OCI-LY3 (cell line): ENCODE results near the gene UBAC1.
"Not testable (repeated sequence)": the region's sequence is repeated elsewhere in the genome, so short reads cannot be mapped to it uniquely, and the experiment has no call there.

Experiments used
- H2AFZ ChIP-seq: fragments of 200-600, 300-600 bp; shearing (Covaris generic); 2 replicates; pipeline ENCODE4 v1.6.0; 2014; ENCODE audit warnings: antibody characterized with exemption, low read depth, low read length
- H3K27ac ChIP-seq: fragments of 200-600, 300-600 bp; sonication (generic); 2 replicates; pipeline ENCODE4 v1.5.1; 2014; ENCODE audit warnings: mild to moderate bottlenecking, low read length, moderate library complexity, mixed read lengths
- H3K27me3 ChIP-seq: fragments of 200-600, 300-600 bp; sonication (generic); 2 replicates; pipeline ENCODE4 v1.6.1; 2014; ENCODE audit warnings: low read depth, low read length, mixed read lengths
- H3K36me3 ChIP-seq: fragments of 200-600, 300-600 bp; sonication (generic); replicated peaks from 2 replicates; pipeline ENCODE3; 2014; ENCODE audit warnings: low read depth, low read length, mixed read lengths
- H3K4me1 ChIP-seq: fragments of 300-600, 200-600 bp; sonication (generic); 2 replicates; pipeline ENCODE4 v1.6.1; 2014; ENCODE audit warnings: low read length, mixed read lengths
- H3K4me2 ChIP-seq: fragments of 200-600, 300-600 bp; sonication (generic); 2 replicates; pipeline ENCODE4 v1.6.1; 2014; ENCODE audit warnings: low read length, mixed read lengths
- H3K4me3 ChIP-seq: fragments of 300-600, 200-600 bp; sonication (generic); 2 replicates; pipeline ENCODE4 v1.5.1; 2014; ENCODE audit warnings: antibody characterized with exemption, mild to moderate bottlenecking, low read length, moderate library complexity
- H3K79me2 ChIP-seq: fragments of 300-600, 200-600 bp; shearing (Covaris generic); 2 replicates; pipeline ENCODE4 v1.6.1; 2014; ENCODE audit warnings: mild to moderate bottlenecking, low read length, mixed read lengths
- H3K9ac ChIP-seq: fragments of 300-600, 200-600 bp; shearing (Covaris generic); 2 replicates; pipeline ENCODE4 v1.6.0; 2014; ENCODE audit warnings: mild to moderate bottlenecking, low read length, moderate library complexity
- H3K9me3 ChIP-seq: fragments of 200-600, 300-600 bp; shearing (Covaris generic); 2 replicates; pipeline ENCODE4 v1.6.1; 2014; ENCODE audit warnings: low read length, mixed read lengths; ENCODE audit not compliant: insufficient read depth
- H4K20me1 ChIP-seq: fragments of 200-600, 300-600 bp; sonication (generic); 2 replicates; pipeline ENCODE4 v1.6.1; 2016; ENCODE audit warnings: low read length, mixed read lengths; ENCODE audit not compliant: insufficient read depth
- CTCF ChIP-seq: fragments of 200-600, 300-600 bp; sonication (generic); IDR thresholded peaks from 2 replicates; pipeline ENCODE4 v1.5.1; 2014; ENCODE audit warnings: antibody characterized with exemption, low read length, low read depth
- EZH2phosphoT487 ChIP-seq: fragments of 200-600 bp; shearing (Covaris generic); IDR thresholded peaks from 2 replicates; pipeline ENCODE4 v1.6.1; 2018; ENCODE audit warnings: antibody characterized with exemption, mixed run types, low read depth

UBAC1 gene

GRCh38 chr9:135896626-135897025 lies 64.5 kb downstream of the UBAC1 start:
- H2AFZ ChIP-seq: no peak overlapping the region
- no peak overlapping the region for H3K27ac ChIP-seq
- no peak overlapping the region for H3K9ac ChIP-seq
- no peaks in the 10 kb centered on the region for H3K4me1 ChIP-seq
- no peak overlapping the region for H3K4me2 ChIP-seq
- TF ChIP-seq CTCF (no peak), EZH2phosphoT487 (no peak)
- peaks cover 7% of the 10 kb centered on the region; the same call in 1 of the 2 replicates for H4K20me1 ChIP-seq
- H3K9me3 ChIP-seq: no peaks in the 10 kb centered on the region
- peaks cover 57% of the 10 kb centered on the region for H3K79me2 ChIP-seq
- H3K27me3 ChIP-seq: no peaks in the 10 kb centered on the region
- H3K4me3 ChIP-seq: no peak overlapping the region
- H3K36me3 ChIP-seq: no peaks in the 10 kb centered on the region

- no peak overlapping the region for H3K27ac ChIP-seq
- H2AFZ ChIP-seq: no peak overlapping the region
- H4K20me1 ChIP-seq: peaks cover 7% of the 10 kb centered on the region; the same call in 1 of the 2 replicates
- H3K79me2 ChIP-seq: peaks cover 57% of the 10 kb centered on the region
- no peak overlapping the region for H3K4me3 ChIP-seq
- TF ChIP-seq EZH2phosphoT487 (no peak), CTCF (no peak)
- H3K27me3 ChIP-seq: no peaks in the 10 kb centered on the region
- no peaks in the 10 kb centered on the region for H3K9me3 ChIP-seq
- no peak overlapping the region for H3K4me2 ChIP-seq
- H3K36me3 ChIP-seq: no peaks in the 10 kb centered on the region
- no peak overlapping the region for H3K9ac ChIP-seq
- H3K4me1 ChIP-seq: no peaks in the 10 kb centered on the region
These were observed 65.0 kb downstream of the UBAC1 start for GRCh38 chr9:135896205-135896604.

DNA sequence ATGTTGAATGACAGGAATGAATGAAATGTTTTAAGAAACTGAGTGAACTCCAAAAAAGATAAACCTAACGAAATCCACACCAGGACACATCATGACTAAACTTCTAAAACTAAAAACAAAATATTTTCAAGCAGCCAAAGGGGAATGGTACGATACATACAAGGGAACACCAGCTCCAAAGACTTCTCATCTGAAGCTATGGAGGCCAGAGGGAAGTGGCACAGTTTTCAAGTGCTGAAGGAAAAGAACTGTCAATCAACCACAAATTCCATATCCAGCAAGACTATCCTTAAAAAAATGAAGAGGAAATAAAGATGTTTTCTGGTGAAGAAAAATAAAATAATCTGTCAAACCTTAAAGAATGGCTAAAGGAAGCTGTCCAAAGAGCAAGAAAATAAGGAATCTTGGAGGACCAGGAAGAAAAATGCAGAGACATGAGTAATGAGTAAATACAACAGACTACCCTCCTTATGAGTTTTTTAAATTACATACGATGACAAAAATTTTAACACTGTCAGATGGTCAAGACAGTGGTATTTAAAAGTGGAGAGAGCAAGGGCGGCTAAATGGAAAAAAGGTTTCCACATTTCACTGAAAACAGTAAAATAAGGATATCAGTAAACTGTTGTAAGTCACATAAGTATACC lies 65.8 kb downstream of the UBAC1 start:
- Histone ChIP-seq H3K9ac (no peak overlapping the region), H3K4me1 (no peaks in the 10 kb centered on the region), H3K4me2 (no peak overlapping the region), H3K27ac (no peak overlapping the region), H4K20me1 (peaks cover 7% of the 10 kb centered on the region; the same call in 1 of the 2 replicates), H3K9me3 (no peaks in the 10 kb centered on the region), H2AFZ (no peak overlapping the region), H3K4me3 (no peak overlapping the region), H3K36me3 (no peaks in the 10 kb centered on the region), H3K79me2 (peaks cover 55% of the 10 kb centered on the region), H3K27me3 (no peaks in the 10 kb centered on the region)
- no peak for TF ChIP-seq CTCF
- TF ChIP-seq EZH2phosphoT487: no peak

DNA sequence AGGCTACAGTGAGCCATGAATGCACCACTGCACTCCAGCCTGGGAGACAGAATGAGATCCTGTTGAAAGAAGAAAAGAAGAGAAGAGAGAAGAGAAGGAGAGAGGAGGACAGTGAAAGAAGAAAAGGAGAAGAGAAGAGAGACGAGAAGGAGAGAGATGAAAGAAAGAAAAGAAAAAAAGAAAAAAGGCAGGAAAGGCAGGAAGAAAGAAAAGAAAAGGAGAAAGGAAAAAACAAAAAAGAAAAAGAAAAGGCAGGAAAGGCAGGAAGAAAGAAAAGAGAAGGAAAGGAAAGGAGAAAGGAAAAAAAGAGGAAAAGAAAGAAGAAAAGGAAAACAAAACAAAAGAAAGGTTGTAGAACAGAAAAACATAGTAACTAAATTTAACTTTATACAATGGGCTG lies 68.1 kb downstream of the UBAC1 start:
- no peak overlapping the region for H3K9ac ChIP-seq
- H4K20me1 ChIP-seq: peaks cover 7% of the 10 kb centered on the region; the same call in 1 of the 2 replicates
- peaks cover 56% of the 10 kb centered on the region for H3K79me2 ChIP-seq
- H2AFZ ChIP-seq: no peak overlapping the region
- H3K9me3 ChIP-seq: no peaks in the 10 kb centered on the region
- H3K4me3 ChIP-seq: no peak overlapping the region
- H3K4me1 ChIP-seq: peaks cover 3% of the 10 kb centered on the region
- TF ChIP-seq CTCF: no peak
- TF ChIP-seq EZH2phosphoT487: no peak
- H3K4me2 ChIP-seq: no peak overlapping the region
- no peaks in the 10 kb centered on the region for H3K27me3 ChIP-seq
- H3K36me3 ChIP-seq: no peaks in the 10 kb centered on the region
- no peak overlapping the region for H3K27ac ChIP-seq

DNA sequence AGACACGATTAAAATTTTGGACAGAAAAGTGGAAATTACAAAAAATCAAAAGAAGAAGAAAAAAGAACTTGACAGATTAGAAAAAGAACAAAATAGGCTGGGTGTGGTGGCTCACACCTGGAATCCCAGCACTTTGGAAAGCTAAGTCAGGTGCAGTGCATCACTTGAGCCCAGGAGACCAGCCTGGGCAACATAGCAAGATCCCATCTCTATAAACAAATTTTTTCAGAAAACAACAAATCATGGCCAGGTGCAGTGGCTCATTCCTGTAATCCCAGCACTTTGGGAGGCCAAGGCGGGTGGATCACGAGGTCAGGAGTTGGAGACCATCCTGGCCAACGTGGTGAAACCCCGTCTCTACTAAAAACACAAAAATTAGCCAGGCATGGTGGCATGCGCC lies 68.8 kb downstream of the UBAC1 start:
- H4K20me1 ChIP-seq, H3K27me3 ChIP-seq, H3K27ac ChIP-seq, H3K4me3 ChIP-seq, H3K9me3 ChIP-seq, H3K9ac ChIP-seq, H3K36me3 ChIP-seq, H2AFZ ChIP-seq, H3K4me2 ChIP-seq: not testable (repeated sequence)
- peaks cover 10% of the 10 kb centered on the region for H3K4me1 ChIP-seq
- peaks cover 55% of the 10 kb centered on the region for H3K79me2 ChIP-seq
